ENCODE data around the gene FMN1.
"Not testable (repeated sequence)": the region's sequence is repeated elsewhere in the genome, so short reads cannot be mapped to it uniquely, and the experiment has no call there.

Gene FMN1

DNA sequence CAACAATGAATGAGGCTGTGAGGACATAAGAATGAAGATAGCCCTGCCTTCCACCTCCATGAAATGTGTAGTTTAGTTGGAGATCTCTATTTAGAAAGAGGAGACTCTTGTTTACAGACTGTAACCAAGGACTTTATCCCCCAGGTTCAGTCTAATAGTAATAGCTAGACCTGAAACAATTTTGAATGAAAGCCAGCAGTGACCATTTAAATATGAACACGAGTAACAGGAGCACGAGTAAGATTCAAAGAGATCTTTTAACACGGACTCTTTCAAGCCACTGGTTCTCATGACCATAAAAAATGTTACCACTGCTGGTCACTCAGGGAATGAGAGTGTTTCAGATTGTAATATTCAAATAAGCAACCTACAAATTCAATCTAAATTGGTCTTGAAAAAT is 123.1 kb downstream of the FMN1 start:
- H3K4me3 ChIP-seq (ENCODE audit: low read depth, low read length), result no peak overlapping the region
- DNase-seq (ENCODE audit: low read depth), result no peak

DNA sequence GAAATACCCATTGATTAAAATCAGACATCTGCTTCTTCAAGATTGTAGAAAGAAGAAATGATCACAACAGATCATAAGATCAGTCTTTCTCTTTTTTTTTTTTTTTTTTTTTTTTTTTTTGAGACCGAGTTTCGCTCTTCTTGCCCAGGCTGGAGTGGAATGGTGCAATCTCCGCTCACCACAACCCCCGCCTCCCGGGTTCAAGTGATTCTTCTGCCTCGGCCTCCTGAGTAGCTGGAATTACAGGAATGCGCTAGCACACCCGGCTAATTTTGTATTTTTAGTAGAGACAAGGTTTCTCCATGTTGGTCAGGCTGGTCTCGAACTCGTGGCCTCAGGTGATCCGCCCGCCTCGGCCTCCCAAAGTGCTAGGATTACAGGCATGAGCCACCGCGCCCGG is 124.6 kb downstream of the FMN1 start:
- H3K4me3 ChIP-seq (ENCODE audit: low read depth, low read length); DNase-seq (ENCODE audit: low read depth): not testable (repeated sequence)

DNA sequence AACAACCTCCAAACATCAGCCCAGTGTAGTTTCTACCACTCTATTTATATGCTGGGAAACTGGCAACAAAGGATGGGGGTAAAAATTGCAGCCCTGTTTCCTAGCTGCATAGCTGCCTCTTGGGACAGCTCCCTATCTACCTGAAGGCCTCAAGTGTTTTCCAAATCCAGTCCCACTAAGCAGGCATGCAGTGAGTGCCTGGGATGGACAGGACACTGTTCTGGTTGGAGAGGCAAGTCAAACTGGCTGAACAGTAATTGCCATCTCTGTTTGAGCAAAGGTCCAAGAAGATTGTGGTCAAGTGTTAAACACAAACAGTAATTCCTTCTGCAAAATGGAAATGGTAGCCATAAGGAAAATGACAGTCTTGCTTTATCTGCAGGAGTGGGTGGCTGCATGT is 125.4 kb downstream of the FMN1 start:
- no peak for DNase-seq (ENCODE audit: low read depth)

DNA sequence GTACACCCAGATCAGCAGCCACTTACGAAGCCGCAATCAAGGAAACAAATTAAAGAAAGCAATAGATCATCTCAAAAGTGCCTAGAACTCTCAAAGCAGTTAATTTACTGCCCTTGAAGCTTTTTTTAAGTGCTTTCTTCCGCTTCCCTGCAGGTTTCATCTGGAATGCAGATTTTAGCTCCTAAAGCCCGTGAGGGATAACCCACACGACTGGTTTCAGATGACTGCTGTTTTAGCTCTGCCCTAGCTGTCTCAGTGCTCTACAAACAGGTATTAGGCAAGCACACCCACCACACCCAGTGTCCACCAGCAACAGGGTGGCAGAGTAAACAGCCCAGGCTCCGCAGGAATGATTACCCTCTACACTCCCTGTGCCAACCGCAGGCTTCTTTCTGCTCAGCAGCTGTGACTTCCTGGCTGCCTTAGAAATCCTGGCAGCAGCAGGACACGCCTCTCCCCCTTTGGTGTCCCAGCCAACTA is 126.0 kb downstream of the FMN1 start:
- no peak for DNase-seq (ENCODE audit: low read depth)
- no peak overlapping the region for H3K4me3 ChIP-seq (ENCODE audit: low read depth, low read length)

More for the DNA sequence above, 125.4 kb downstream of the FMN1 start:
- no peak overlapping the region for H3K4me3 ChIP-seq (ENCODE audit: low read depth, low read length)

DNA sequence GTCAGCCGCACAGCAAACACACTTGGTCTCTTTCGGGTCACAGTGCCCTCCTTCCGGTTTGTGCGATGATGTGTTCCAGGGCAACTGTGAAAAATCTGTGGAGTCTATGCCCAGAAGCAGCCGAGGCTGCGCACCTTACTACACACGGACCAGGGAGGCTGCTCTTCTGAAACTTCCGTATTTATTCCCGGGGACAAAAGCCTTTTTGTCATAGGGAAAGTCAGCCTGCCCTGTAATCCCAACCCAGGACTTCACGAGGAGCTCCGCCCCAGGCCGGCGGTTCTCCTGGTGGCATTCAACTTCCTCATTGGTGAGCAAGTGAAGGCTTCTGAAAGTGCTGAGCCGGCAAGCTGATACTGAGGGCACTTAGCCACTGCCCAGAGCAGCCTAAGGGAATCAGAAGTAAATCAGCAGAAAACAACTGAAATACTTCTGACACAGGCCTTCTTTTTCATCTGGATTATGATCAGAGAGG is 126.5 kb downstream of the FMN1 start:
- DNase-seq (ENCODE audit: low read depth), result no peak
- no peak overlapping the region for H3K4me3 ChIP-seq (ENCODE audit: low read depth, low read length)

DNA sequence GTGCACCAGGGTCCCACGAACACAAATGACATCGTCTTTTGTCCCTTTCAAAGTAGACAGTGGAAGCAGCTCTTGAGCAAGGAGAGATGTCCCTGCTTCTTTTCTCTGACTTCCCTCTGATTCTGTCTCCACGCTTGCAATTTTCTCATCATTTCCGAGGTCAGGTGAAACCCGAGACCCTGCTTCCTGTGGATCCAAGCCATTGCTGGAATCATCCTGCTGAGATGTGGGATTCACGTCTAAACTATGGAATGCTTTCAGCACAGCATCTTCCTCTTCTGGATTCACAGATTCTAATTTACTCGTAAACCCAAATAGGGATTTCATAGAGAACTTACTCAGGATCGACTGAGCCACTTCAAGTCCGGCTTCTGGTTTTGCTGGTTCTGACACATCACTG is 127.1 kb downstream of the FMN1 start:
- H3K4me3 ChIP-seq (ENCODE audit: low read depth, low read length), result no peak overlapping the region
- peak; percentile 57 for DNase-seq (ENCODE audit: low read depth)

DNA sequence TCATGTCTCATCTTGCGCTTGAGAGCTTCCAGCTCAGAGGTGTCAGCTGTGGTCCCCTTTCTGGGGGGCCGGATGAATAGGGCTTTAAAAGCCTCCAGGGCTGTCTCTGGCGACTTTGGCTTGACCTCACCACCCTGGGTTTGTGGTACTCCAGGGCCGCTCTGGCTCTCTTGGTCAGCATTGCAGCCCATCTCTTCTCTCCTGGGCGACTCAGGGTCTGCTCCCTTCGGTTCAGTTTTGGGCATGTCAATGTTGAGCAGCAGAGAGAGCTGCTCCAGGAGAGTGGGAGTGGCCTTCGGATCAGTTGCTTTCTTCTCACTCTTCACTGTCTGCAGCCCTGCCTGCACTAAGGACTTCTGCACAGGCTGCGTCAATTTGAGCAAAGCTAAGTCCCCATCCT is 127.9 kb downstream of the FMN1 start:
- H3K4me3 ChIP-seq (ENCODE audit: low read depth, low read length), result peak overlapping the region; percentile 29
- DNase-seq (ENCODE audit: low read depth), result no peak

DNA sequence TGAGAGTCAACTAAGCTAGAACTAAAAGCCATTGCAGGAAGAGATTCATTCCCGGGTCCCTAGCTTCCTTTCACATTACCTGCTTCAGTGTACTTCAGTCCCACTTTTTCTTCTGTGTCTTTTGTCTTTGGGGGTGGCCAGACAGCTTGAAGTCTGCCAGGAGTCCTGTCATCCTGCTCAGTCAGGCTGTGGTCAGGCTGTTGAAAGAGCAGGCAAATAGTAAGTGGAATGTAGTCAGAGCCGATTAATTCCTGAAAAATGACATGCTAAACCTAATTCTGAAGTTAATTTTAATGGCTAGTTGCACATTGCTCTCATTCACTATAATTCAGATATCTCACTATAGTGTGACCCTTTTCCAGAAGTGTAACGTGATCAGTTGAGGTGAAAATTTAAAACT is 129.6 kb downstream of the FMN1 start:
- peak; percentile 33 for DNase-seq (ENCODE audit: low read depth)
- H3K4me3 ChIP-seq (ENCODE audit: low read depth, low read length), result peak overlapping the region; percentile 2

DNA sequence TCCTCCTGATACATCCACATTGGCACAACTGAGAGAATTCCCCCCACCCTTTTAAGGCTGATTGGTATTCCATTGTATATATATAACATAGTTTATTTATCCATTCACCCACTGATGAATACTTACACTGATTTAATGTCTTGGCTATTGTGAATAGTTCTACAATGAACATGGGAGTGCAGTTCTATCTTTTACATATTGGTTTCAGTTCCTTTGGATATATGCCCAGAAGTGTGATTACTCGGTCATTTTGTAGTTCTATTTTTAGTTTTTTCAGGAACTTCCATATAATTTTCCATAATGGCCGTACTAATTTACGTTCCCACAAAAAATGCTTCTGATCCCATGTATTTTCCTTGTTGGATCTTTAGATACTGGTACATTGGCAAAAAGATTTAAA is 135.3 kb downstream of the FMN1 start:
- H3K4me3 ChIP-seq (ENCODE audit: low read depth, low read length), result no peak overlapping the region
- no peak for DNase-seq (ENCODE audit: low read depth)

DNA sequence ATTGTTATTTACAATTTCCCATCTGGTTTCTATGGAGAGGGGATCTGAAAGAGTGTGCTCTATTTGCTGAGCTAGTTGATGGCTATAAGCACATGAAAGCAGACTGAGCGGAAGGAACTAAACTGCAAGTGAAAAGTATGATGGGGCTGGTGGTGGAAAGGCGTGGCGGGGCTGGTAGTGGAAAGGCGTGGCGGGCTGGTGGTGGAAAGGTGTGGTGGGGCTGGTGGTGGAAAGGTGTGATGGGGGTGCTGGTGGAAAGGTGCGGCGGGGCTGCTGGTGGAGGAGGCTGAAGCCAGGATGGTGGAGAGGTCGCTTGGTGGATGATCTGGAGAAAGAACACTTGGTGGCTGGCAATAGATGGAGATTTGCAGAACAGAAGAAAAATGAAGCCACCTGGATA is 136.7 kb downstream of the FMN1 start:
- DNase-seq (ENCODE audit: low read depth), result no peak
- H3K4me3 ChIP-seq (ENCODE audit: low read depth, low read length), result no peak overlapping the region

DNA sequence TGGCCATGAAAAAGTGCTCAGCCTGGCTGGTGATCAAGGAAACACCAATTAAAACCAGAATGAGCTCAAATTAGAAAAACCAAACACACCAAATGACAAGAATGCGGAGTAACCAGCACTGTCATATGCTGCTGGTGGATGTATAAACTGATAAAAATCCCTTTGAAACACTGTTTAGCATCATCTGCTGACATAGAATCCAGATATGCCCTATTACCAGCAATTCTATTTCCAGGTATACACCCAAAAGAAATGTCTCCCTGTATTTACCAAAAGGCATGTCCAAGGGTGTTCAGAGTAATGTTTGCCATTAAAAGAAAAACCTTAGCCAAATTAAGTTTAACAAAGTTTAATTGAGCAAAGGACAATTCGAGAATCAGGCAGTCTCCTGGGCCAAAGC is 138.6 kb downstream of the FMN1 start:
- no peak for DNase-seq (ENCODE audit: low read depth)
- H3K4me3 ChIP-seq (ENCODE audit: low read depth, low read length), result no peak overlapping the region

DNA sequence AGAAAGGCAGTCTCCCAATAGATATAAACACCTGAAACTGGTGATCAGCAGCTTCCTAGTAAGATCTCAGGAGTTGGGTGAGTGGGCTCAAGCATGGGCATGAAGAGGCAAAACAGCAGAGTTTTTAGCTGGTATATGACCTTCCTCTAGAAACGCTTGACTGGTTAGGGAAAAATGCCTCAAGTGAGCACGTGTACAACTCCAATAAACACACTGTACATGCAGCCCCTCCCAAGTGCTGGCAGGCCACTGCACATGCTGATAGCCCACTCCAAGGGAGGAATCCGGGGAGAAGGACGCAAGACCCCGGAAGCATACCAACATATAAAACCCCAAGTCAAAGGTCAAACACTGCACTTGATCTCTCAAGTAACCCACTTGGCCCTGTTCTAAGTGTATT is 143.0 kb downstream of the FMN1 start:
- DNase-seq (ENCODE audit: low read depth), result no peak
- no peak overlapping the region for H3K4me3 ChIP-seq (ENCODE audit: low read depth, low read length)

DNA sequence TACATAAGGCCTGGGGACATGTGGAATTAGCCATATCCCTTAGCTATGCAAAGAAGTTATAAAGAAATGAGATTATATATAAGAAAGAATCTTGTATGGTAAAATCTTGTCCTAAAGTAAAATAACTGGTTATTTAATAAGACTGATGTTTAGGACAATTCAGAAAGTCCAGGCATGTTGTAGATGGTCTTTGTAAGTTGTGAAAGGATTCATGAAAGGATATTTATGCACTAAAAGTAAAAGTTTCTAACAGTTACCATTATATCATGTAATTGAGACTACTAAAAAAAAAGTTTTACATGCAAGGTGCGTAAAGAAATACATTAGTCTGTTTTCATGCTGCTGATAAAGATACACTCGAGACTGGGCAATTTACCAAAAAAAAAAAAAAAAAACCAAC is 146.3 kb downstream of the FMN1 start:
- no peak overlapping the region for H3K4me3 ChIP-seq (ENCODE audit: low read depth, low read length)
- DNase-seq (ENCODE audit: low read depth), result no peak

DNA sequence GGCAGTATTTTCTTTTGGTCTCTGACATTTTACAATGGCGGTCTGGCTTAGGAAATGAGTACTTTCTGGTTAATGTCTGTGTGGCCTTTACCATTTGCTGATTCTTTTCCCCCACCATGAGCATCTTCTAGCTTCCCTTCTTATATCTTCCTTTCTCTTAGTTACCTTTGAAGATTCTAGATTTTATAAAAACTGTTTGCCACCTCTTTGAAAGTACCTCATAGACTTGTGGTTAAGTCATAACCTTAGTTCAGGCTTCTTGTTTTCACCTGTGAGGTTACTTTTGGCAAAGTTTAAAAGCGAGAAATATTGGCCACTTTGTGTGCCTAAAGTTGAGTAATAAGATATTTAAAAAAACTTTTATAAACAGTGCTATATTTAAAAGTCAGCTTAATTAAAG is 147.4 kb downstream of the FMN1 start:
- no peak for DNase-seq (ENCODE audit: low read depth)
- no peak overlapping the region for H3K4me3 ChIP-seq (ENCODE audit: low read depth, low read length)

DNA sequence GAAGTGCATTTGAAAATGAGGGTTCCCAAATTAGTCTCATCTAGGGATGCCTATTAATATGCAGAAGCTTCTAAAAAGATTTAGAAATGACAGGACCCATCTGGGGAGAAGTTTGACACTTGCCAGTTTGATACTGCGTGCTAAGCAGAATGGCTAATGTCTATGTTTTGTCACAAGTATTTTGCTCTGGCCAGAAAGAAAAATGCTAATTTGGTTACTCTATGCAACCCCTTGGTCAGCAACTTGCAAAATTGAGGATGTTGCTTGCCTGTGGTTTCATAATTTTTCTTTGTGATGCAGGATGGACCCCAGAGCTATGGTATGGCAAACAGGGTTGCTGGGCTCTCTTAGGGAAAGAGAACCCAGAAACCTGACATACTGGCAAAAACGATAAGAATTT is 148.2 kb downstream of the FMN1 start:
- DNase-seq (ENCODE audit: low read depth), result no peak
- no peak overlapping the region for H3K4me3 ChIP-seq (ENCODE audit: low read depth, low read length)

DNA sequence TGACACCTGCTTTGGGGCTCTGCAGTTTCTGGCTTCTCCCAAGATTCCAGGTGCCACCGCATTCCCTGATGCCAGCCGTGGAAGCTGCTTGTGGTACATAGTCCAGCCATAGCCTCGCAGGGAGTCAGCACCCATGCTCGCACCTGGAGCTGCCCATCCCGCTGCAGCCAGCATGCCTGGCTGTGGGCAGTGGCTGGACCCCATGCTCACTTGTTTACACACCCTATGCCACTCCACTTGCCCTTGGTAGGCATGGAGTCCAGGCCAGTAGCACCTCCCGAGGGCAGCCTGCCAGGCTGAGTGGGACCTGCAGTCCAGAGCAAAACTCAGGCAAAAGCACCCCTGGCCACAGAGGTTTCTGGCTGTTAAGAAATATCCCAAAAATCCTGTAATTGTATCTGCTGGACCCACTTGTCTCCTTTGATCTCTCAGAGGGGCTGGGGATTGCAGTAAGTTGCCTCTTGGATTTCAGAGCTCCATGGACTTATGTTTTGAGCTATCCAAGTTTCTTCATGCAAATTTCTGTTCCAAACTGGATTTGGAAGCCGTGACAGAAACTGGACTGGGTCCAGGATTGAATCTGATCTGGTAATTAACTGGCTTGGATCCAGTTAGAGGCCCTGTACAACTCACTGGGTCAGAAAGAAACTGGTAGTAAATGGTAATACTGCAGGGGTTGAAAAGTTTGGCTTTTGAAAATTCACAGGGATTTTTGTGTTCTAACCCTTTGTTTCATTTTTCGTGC is 149.3 kb downstream of the FMN1 start:
- no peak for DNase-seq (ENCODE audit: low read depth)
- no peak overlapping the region for H3K4me3 ChIP-seq (ENCODE audit: low read depth, low read length)

DNA sequence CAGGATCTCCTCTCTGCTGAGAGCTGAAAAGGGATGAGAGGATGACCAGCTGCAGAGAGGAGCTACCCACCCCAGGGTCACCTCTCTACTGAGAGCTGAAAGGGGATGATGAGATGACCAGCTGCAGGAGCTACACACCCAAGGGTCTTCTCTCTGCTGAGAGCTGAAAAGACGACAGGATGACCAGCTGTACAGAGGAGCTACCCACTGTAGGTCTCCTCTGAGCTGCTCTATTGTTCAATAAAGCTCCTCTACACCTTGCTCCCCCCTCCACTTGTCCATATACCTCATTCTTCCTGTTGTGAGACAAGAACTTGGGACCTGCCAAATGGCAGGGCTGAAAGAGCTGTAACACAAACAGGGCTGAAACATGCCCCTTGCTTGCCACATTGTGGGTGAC is 149.9 kb downstream of the FMN1 start:
- DNase-seq (ENCODE audit: low read depth), result no peak
- no peak overlapping the region for H3K4me3 ChIP-seq (ENCODE audit: low read depth, low read length)

DNA sequence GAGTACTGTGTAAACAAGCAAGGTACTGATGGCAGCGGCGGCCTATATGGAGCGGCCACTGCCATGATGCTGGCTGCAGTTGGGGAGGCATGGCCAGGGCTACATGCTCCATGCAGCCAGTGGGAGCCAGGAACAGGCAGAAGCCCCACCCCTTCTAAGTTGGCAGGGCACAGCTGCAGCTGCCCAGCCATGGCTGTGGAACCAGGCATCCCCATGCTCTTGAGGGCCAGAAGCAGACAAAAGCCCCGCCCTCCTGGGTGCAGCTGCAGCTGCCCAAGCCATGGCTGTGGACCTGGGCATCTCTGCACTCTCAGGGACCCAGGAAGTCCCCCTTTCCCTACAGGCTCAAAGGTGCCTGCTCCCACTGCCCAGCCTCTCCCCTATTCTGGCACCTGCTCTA is 150.9 kb downstream of the FMN1 start:
- H3K4me3 ChIP-seq (ENCODE audit: low read depth, low read length), result no peak overlapping the region

DNA sequence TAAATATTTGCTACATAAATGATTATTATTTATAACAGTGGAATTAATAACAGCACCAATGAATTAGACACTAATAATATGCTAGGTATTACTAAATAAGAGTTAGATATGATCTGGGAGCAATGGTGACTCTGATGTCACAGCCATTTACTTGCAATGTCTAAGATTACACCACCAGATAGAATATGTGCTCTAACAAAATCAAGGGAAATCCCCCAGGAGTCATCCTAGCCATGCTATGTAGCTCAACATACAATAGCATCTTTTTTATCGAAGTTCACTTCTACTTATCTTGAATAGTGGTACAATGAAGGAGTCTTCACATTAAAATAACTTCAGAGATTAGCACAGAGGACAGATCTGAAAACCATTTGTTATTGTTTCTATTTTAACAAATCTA is 154.0 kb downstream of the FMN1 start:
- no peak overlapping the region for H3K4me3 ChIP-seq (ENCODE audit: low read depth, low read length)
- no peak for DNase-seq (ENCODE audit: low read depth)

More for the DNA sequence above, 150.9 kb downstream of the FMN1 start:
- DNase-seq (ENCODE audit: low read depth), result no peak

DNA sequence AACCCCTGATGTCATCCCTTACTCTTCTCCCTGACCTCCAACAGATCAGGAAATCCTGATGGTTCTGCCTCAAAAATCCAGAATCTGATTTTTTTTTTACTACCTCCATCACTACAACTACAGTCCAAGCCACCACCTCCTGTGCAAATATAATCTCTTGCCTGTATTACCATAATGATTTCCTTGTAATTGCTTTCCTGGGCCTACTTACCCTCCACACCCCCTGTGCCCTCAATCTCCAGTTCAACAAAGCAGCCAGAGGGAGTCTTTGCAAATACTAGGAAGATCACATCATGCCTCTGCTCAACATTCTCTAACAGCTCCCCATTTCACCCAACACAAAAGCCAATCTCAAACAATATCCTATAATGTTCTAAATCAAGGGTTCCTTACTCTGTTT is 159.9 kb downstream of the FMN1 start:
- no peak overlapping the region for H3K4me3 ChIP-seq (ENCODE audit: low read depth, low read length)
- DNase-seq (ENCODE audit: low read depth), result no peak

DNA sequence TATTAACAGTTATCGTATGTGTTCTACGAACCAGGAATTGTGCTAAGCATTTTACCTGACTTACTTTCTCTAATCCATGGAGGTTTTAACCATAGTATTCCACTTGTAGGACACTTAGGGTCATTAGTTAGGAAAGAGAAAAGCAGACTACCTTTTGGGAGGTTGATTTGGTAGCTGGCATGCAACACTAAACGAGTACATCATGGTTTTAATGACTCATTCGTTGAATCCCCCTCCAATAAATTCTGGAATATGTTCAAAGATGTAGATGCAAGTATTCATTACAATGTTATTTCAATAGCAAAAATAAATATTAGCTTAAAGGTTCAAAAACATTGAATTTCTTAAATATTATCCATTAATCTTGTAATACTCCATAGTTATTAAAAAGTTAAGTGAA is 162.5 kb downstream of the FMN1 start:
- H3K4me3 ChIP-seq (ENCODE audit: low read depth, low read length), result no peak overlapping the region
- DNase-seq (ENCODE audit: low read depth), result no peak
